ENCODE results near the gene EN2.

Gene EN2

GRCh38 chr7:155458111-155458877 is at the start of gene EN2:
TSS of gene EN2 (plus strand) at chr7:155458129. CDS start at chr7:155458378, 249 bp downstream.
- no peak for DNase-seq (ENCODE audit: low read depth)

DNA sequence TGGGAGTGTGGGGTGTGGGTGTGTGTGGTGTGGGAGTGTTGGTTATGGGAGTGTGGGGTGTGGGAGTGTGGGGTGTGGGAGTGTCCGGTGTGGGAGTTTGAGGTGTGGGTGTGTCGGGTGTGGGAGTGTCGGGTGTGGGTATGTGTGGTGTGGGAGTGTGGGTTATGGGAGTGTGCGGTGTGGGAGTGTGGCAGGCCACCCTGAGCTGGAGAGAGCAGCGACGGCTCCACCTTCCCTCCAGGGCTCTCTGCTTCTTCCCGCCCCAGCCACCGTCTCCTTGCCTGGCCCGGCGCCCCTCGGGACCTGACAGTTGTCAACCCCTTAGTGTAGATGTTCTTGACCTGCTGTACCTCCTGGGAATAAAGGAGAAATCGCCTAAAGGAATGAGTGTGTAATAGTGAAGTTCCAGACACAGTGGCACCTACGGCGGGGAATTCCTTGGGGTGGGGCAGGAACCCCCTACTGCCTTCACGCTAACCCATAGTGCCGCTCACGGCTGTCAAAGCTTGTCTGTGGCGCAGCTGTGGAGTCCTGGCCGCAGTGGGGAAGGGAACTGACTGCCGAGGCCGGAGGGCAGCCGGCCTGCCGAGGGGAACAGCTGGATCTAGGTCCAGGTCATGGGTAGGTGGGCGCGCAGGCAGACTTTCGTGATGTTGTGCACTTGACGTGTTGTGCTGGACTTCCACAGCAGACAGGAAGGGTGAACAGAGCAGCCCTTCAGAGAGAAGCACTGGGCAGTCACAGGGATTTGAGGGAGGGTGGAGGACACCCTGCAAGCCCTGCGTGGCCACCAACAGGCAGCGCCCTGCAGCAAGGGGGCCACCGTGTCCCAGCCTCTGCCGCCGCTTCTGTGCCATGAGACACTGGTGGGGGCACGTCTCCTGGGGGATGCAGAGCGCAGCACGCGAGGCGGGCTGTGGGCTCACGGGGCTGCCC is 49.0 kb upstream of the EN2 start:
- DNase-seq (ENCODE audit: low read depth) = no peak

DNA sequence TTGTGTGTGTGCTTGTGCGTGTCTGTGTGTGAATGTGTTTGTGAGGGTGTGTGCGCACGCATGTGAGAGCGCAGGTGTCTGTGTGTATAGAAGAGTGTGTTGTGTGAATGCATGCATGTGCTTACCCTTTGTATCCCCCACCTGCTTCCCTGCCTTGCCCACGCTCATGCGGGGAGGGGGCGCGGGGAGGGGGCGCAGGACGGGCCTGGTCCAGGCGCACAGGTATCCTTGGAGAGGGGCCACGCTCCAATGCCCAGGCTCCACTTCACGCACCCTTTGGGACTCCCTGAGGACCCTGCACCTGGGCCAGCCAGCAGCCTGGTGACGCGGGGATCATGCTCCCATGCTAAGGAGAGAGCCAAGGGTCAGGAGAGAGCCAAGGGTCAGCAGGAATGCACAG is 47.9 kb upstream of the EN2 start:
- DNase-seq (ENCODE audit: low read depth) = no peak

DNA sequence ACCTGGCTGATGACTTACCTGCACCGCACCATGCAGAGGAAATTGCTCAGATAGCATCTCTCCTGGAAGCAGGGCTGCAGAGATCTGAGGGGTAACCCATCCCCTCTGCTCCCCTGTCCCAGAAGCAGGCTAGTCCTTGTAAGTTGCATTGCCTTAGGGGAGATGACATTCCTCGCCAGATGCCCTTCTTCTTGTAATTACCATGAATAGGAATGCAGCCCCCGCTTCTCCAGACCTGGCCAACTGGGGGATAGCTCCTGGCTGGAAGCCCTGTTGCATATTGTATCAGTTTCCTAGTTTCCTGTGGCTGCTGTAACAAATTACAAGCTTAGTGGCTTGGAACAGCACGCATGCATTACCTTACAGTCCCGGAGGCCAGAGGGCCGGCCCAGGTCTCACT is 47.5 kb upstream of the EN2 start:
- DNase-seq (ENCODE audit: low read depth) = no peak

DNA sequence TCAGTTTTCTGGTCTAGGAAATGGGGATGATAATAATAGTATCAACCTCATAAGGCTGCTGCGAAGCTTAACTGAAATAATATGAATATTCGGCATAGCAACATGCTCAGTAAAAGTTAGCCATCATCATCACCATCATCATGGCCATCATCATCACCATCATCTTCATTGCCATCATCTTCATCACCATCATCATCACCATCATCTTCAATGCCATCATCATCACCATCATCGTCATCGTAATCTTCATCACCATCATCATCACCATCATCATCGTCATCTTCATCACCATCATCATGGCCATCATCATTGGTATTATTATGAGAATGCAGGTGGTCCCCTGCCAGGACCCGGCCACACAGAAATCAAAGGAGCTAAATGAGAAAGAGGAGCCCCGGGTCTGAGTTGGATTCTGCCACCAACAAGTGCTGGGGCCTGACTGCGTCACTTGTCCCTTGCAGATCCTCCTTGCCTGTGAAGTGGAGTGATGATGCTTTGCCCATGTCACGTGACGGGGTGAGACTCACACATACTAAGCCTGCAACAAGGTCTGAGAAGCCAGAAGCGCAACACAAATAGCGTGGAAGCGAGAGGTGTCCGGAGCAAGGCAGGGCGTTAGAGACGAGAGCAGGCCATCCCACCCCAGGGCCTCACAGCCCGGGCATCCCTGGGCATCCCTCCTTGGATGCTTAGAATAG is 46.1 kb upstream of the EN2 start:
- DNase-seq (ENCODE audit: low read depth) = no peak

DNA sequence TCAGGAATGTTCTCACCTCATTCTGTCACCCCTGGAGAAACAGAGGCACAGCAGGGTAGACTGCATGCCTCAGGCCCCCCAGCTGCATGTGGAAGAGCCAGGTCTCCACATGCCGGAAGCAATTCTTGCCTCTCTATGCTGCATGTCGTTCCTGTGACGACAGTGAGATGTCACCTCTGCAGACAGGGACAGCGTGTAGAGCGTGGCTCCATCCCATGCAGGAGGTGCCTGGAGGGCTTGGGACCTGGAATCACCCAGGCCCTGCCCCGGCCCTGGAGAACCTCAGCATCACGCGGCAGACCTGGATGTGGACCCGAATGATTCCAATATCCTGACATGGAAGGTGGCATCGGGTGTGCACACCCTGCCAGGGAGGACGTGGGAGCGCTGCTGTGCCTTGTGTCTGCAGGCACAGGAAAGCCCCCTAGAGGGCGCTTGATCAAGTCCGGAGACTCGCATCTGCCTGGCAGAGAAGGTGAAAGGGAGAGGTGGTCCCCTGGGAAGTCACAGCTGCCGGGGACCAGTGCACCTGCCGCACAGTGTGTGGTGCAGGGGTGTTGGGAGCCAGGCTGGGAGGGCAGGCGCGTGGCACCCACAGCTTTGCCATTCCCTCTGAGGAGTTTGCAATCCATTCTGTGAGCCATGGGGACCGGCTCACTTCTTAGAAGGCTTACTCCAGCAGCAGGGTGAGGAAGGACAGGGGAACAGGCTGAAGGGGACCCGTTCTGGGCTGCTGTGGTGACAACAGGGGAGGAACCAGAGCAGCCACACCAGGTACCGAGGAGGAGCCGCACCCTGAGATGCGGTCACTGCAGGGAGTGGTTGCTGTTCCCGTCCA is 45.3 kb upstream of the EN2 start:
- DNase-seq (ENCODE audit: low read depth) = peak; percentile 20

- DNase-seq (ENCODE audit: low read depth) = no peak
These were observed 43.1 kb upstream of the EN2 start for GRCh38 chr7:155414547-155415492.

GRCh38 chr7:155416646-155417380 is 41.1 kb upstream of the EN2 start:
- DNase-seq (ENCODE audit: low read depth) = no peak

DNA sequence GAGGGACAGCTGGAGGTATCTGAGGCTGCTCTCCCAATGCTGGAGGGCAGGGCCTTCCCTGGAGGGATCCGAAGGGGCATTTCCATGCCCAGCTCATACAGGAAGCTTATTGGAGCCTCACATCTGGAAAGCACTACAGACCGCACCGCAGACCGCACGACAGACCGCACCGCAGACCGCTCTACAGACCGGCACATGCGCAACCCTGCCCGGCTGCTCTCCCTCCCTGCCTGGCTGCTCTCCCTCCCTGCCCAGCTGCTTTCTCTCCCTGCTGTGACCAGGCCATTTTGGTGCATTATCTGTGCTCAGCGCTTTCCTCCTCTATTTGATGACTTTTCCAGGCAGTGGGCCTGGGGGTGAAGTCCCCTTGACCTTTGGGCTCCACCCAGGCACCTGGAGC is 39.6 kb upstream of the EN2 start:
- DNase-seq (ENCODE audit: low read depth) = no peak

- no peak for DNase-seq (ENCODE audit: low read depth)
These were observed 38.8 kb upstream of the EN2 start for GRCh38 chr7:155418941-155419755.

DNA sequence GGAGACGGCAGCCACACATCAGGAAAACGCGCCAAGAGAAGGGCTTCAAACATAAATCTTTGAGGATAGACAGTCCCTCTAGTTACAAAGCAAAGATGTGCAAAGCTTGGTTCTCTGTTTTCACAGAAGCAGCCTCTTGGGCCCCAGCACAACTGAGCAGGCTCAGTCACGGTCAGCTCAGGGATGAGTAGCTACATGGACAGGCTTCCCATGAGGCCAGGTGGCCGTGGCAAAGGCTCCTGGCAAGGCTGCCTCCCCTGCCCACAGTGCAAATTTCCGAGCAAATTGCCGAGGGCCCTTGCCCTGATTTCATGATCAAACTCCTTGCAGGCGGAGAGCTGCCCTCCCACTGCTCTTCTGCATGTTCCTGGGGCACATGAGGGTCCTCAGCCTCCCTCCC is 37.8 kb upstream of the EN2 start:
- no peak for DNase-seq (ENCODE audit: low read depth)

DNA sequence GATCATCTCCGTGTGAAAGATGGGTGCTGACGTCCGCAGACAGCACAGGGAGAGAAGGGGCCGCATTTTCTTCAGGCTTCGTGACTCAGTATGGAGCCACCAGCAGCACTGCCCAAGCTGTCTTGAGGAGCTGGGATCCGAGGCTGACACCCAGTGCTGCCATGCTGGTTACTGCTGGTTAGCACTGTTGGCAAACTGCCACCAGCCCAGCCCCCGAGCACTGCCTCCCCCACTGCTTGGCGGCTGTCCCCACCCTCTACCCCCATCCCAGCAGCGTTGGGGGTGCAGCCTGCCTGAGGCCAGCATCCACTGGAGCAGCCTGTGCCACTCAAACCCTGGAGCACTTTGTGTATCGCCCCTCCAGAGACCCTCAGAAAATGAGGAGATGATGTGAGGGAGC is 35.8 kb upstream of the EN2 start:
- no peak for DNase-seq (ENCODE audit: low read depth)

DNA sequence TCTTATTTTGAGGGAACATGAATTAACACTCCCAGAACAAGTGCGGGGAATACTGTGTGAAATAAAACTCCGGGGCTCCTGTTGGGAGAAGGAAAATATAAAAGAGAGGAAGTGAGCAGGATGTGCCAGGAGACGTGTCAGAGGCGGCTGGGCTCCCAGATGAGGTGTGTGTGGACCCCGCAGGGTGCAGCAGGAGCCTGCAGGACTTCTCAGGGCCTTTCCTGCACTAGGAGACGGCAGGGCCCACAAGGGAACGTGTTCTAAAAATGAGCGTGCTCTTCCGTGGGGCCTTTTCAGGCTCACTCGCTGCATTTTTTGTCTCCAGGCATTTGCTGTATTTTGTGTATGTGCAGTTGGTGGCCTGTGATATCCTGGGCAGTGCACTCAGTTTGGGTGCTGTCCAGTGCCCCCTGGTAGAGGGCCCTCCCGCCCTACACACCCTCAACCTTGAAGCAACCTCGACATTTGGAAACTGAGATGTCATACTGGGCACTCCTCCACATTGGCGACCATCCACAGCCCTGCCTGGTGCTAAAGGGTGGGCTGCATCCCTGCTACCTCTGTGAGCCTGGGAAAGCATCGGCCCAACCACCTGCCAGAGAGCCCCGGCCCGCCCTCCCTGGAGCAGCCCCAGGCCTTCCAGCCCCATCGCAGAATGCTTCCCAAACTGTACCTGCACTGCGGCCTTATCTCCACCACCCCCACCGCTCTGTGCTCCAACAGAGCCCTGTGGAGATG is 35.2 kb upstream of the EN2 start:
- no peak for DNase-seq (ENCODE audit: low read depth)

DNA sequence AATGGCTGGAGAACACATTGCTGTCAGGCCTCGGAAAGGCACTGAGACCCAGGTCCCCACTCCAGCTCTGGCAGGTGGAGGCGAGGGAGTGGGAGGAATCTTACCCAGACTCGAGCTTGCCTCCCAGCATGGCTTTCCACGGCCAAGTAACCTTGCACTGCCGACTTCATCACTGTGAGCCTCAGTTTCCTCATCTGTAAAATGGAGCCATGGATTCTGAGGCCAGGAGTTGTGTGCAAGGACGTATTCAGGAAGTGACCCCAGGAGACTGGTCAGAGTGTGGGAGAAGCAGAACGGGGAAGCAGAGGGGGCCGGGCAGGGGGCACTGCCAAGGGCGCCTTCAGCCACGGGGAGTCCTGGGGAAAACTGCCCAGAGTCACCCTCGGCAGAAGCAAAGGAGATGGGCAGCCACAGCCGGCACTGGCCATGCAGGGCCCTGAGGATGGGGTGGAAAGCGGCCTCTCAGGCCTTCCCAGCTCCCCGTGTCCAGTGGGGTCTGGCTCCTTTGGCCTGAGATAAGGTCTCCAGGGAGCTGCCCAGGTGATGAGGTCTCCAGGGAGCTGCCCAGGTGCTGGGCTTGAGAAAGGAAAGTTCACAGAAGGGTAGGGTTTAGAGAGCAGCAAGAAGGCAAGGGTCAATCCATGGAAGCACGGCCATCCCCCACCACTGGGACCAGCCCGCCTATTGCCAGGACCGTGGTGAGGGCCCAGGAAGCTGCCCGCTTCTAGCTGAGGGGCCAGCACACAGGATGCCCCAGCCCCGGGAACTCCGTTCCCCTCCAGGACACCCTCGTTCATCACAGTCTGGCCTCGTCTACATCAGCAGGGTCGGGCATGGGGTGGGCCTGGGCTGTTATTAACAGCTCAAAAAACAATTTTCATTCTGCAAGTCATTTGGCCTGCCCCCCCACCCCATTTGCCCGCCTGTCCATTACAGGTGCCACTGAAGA is 34.3 kb upstream of the EN2 start:
- no peak for DNase-seq (ENCODE audit: low read depth)

DNA sequence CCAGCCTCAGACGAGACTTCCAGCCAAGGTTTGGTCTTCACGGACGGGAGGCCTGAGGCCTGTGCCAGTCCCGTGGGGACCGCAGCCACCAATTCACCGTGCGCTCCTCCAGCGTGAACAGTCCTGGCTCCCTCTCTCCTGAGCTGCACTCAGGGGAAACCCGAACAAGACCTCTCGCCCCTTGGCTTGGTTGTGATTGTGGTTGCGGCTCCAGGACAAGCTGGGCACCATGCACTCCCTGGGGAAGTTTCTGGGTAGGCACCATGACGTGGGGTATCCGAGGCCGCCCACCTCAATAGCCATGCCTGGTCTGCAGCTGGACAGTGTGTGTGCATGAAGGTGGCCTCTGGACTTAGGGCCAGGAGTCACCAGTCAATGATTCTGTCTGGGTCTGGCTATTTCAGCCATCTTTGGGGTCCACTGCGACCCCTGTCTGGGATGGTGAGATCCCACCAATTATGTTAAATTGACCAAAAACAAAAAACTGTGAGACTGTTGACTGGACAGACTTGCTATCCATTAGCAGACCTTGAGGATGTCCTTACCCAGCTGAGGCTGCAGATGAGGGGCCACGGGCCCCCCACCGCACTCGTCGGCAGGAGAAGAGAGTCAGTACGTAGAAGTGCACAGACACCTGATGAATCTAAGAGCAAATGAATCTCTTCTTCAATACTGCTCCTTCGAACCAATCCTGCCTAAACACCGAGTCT is 33.5 kb upstream of the EN2 start:
- no peak for DNase-seq (ENCODE audit: low read depth)

- DNase-seq (ENCODE audit: low read depth) = no peak
These were observed 33.0 kb upstream of the EN2 start for GRCh38 chr7:155425011-155425340.

GRCh38 chr7:155425887-155426286 is 32.0 kb upstream of the EN2 start:
- no peak for DNase-seq (ENCODE audit: low read depth)
